HG02884 (cell line): Measurements from ENCODE around the gene DNAI2.

Experiments used
- ATAC-seq: cut with Tn5 transposase; IDR thresholded peaks from one replicate; pipeline ENCODE4 v1.9.1; 2021; ENCODE audit warnings: mild to moderate bottlenecking, moderate library complexity; ENCODE audit not compliant: unreplicated experiment

The DNAI2 gene

DNA sequence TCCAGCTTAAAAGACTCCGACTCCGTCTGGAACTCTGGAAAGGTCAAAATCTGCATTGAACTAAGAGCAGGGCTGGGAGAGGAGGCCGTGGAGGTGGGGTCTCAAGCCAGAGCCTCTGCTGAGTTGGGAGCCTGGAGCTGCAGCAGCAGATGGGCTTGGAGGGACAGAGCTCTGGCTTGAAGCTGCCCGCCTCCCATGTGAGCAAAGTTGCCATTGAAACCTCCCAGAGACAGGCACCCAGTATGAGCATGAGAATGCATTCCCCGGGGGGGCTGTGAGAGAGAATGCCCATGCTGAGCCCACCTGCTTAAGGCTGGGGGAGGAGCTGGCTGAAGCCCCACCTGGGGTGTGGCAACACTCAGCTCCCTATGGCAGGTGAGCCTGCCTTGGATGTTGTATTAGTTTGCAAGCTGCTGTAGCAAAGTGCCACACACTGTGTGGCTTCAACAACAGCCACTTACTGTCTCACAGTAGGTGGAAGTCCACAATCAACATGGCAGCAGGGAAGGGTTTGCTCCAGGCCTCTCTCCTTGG lies 61.6 kb downstream of the DNAI2 start:
- ATAC-seq, result no peak

DNA sequence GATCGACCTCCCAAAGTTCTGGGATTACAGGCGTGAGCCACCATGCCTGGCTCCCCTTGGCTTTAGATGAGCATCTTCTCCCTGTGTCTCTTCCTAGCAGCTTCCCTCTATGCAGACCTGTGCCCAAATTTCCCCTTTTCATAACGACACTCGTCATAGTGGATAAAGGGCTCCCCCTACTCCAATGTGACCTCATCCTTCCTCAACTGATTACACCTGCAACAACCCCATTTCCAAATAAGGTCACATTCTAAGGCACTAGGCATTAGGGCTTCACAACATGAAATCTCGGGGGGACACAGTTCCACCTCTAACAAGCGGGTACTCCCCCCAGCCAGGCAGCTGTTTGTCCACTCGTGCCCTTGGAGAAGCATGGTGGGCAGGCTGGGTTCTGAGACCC lies 62.3 kb downstream of the DNAI2 start:
- no peak for ATAC-seq

DNA sequence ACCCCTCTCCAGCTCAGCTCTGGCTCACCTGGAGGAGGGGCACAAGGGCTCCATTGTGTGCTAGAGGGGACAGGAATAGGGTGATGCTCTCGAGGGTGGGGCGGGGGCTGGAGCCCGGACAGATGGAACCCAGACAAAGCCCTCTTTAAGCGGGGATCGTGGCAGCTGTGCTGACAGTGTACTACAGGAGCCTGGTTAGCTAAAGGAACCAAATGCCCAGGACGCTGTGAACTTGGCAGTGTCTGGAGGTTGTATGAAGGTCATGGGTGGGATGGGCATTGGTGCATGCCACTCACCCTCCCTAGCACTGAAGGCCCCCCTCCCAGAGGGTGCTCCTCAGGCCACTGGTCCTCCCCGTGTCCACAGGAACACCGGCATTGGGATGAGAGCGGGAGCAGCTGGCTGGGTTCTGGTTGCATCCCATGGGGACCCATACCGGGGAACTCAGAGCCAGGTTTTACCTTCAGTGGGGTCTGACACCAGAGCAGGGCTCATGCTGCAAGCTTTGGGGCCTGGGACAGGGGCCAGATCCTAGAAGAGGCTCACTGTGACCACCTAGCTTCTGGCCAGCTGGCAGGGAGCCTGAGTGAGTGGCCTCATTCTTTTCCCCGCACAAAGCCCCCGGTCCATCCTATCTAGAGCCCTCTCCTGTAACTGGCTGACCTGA lies 63.9 kb downstream of the DNAI2 start:
- ATAC-seq, result no peak

DNA sequence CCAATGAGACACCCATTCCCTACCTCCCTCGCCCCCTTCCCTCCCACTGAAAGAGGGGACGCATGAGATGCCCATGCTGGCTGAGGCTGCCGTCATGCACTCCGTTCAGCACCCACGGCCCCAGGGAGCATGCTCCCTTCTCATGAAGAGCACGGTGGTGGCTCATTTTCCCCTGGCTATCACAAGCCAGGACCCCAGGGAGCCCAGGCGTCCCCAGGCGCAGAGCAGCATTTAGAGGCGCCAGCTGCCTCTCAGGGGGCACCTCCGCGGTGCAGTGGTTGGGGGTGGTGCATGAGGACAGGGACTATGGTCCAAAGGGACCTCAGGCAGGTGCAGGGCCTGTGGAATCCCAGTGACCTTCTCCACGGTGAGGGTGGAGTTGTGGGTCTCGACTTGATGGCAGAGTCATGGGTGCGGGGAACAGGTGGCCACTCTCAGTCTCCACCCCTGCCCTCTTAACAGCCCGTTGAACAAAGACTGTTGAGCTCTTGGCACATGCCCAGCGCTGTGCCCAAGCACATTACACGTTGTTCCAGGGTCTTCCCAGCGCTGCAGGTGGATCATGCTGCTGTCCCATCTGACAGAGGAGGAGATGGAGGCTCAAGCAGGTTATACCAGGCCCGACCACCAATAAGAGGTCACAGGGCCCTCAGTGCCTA lies 65.6 kb downstream of the DNAI2 start:
- no peak for ATAC-seq

DNA sequence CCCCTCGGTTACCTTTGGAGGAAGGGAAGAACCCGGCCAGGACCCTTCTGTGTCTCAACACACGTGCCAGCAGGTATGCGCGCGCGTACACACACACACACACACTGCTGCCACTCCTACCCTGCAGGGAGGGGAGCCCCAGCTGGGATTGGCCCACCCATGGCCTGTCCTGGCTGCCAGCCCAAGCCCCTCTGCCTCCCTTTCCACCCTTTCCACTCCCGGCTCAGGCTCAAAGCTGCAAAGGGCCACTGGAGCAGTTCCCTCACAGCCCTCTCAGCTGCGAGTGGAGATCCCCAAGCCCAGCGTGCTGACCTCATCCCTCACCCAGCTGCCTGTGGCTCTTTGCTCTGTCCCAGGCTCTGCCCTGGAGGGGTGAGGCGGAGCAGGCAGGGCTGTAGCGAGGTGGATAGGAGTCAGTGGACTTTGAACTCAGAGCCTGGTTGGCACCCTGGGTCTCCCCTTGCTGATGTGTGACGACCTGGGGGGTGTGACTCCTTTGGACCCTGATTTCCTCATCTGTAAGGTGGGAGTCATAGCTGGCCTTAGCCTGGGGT lies 66.5 kb downstream of the DNAI2 start:
- no peak for ATAC-seq

DNA sequence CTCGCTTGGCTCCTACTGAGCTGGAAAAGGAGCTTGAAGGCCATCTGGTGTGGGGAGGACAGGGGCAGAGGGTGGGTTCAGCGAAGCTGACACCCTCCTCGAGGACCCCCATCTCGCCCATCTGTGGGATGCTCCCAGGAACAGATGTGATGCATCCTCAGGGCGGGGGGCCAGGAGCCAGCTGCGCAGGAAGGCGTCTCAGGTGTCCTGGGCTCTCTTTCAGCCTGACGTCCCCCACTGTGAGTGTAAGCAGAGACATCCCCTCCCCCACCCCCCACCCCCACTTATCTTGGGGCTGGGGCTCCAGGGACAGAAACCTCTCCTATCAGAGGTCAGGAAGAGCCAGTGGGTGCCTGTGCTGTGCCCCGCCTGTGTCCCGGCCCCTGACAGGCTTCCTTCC lies 68.2 kb downstream of the DNAI2 start:
- ATAC-seq, result no peak

DNA sequence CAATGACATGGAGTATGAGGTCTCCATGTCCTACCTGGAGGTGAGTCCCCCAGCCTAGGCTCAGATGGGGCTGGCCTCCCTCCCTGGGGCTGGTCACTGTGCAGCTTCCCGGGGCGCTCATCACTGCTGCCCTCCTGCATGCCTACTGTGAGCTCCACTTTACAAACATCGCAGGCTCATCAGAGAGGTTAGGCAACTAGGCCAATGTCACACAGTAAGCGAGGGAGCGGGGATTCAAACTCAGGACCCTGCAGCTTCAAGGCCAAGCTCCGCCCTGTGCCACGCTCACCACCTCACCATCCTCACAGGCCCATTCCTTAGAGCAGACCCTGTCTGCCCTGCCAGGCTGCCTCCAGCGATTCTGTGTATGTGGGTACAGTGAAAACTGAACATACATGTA lies 69.1 kb downstream of the DNAI2 start:
- ATAC-seq, result no peak

DNA sequence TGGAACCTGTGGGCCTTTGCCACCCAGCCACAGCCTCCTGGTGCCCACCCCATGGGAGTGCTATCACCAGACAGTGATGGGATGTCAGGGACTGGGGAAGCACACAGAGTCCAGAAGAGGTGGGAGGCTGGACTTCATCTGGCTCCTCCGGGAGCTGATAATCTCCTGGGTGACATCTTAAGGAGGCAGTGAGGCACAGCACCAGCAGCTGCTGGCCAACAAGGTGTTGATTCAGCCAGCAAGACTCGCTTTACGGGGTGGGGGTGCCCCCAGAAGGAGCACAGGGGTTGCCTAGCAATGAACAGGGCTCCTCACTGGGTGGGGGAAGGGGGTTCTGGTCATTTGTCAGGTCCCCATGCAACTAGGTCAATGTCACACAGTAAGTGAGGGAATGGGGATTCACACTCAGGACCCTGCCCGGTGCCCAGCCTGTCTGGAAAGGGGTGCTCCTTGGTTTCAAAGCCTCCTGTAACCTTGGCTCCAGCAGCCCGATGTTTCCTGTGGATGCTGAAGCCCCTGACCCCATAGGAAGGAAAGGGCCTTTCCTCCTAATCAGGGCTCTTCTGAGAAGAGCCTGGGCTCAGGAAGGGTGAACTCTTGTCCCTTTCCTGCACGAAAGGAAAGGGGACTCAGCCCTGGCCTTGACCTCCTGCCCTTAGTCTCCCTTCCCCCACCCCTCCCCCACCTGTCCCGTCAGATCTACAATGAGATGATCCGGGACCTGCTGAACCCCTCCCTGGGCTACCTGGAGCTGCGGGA lies 69.7 kb downstream of the DNAI2 start:
- no peak for ATAC-seq

DNA sequence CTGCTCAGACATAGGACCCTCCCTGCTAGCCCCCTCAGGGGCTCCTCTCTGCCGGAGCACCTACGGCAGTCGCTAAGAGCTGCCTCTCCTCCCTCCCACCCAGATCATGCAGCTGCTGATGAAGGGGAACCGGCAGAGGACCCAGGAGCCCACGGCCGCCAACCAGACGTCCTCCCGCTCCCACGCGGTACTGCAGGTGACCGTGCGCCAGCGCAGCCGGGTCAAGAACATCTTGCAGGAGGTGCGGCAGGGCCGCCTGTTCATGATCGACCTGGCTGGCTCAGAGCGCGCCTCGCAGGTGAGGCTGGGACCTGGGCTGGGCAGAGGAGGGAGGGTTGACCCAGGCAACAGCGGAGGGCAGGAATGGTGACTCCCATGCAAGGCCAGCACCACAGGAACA lies 70.6 kb downstream of the DNAI2 start:
- no peak for ATAC-seq

DNA sequence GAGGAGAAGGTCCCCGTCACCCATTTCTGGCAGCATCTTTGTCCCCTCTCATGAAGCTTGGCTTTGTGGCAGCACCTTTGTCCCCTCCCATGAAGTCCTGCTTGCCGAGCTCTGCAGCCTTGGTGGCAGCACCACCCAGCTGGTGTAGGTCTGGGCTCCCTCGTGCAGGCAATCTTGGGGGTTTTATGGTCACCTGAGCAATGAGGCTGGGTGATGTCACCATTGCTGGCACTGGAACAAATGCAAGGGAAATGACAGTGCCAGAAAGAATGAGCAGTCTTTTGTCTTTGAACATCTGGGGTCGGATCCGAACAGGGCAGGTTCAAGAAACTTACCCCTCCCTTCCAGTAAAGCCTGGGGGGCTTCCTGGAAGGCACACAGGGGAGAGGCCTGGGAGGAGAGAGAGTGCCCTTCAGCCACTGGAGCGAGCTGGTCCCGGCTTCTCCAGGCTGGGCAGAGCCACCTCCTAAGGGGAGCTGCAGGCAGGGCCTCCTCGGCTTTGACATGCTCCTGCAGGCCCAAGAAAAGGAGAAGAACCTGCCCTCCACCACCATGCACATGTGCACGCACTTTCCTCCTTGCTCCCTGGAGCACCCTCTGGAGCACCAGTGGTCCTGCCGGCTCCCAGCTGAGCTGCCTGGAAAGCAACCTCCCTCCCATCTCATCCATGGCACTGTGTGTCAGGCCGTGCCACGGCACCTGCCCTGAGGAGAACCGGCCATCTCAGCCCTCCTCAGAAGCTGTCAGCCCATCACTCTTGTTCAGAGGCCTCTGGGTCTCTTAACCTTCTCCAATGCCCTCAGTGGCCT lies 71.6 kb downstream of the DNAI2 start:
- no peak for ATAC-seq

DNA sequence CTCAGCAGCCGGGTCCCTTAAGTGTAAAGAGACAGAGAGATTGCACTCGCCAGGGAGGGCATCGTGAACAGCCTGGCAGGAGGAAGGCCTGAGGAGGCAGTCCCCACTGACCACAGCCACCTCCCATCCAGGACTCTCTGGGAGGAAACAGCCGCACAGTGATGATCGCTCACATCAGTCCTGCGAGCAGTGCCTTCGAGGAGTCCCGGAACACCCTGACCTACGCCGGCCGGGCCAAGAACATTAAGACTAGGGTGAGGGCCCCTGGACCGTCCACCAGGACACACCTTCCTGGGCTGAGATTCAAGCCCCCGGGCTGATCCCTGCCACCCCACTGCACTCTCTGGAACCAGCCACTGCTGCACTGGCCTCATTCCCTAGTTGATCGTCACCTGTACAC lies 73.6 kb downstream of the DNAI2 start:
- no peak for ATAC-seq

DNA sequence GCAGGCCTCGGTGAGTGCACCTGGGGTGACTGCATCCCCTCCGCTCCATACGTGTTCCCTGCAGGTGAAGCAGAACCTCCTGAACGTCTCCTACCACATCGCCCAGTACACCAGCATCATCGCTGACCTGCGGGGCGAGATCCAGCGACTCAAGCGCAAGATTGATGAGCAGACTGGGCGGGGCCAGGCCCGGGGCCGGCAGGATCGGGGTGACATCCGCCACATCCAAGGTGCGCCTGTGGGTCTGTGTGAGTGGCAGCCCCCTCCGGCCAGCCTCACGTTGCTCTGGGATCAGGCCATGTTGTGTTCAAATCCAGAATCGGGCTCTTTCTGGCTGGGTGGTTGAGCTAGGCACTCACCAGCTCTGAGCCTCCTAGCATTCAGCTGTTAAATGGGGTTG lies 75.1 kb downstream of the DNAI2 start:
- ATAC-seq, result no peak

DNA sequence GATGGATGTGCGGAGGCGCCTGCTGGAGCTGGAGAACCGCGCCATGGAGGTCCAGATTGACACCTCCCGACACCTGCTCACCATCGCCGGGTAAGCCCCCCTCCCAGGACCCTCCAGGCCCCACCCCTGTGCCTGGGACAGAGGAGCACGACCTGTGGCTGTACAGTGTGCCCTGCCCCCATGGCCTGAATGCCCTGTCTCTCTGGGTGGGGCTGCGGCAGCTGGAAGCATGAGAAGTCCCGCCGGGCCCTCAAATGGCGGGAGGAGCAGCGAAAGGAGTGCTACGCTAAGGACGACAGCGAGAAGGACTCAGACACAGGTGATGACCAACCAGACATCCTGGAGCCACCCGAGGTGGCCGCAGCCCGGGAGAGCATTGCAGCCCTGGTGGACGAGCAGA lies 76.5 kb downstream of the DNAI2 start:
- ATAC-seq, result no peak

DNA sequence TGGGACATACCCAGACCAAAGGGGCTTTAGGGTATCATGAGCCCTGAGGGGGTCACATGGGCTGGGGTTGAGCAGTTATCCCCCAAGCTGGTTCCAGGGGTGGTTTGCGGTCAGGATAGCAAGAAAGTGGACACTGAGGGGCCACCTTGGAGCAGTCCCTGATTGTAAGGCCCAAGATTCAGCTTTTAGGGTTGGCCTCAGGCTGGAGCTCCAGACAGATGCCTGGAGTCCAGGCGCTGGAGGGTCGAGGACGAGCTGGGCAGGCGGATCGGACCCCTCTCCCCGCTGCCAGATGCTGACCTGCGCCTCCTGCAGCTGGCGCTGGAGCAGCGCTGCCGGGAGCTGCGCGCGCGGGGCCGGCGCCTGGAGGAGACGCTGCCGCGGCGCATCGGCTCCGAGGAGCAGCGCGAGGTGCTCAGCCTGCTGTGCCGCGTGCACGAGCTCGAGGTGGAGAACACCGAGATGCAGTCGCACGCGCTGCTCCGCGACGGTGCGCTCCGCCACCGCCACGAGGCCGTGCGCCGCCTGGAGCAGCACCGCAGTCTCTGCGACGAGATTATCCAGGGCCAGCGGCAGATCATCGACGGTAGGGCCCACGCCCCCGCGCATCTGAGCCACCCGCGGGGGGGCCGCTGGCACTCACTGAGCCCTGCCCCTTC lies 77.6 kb downstream of the DNAI2 start:
- ATAC-seq, result no peak

DNA sequence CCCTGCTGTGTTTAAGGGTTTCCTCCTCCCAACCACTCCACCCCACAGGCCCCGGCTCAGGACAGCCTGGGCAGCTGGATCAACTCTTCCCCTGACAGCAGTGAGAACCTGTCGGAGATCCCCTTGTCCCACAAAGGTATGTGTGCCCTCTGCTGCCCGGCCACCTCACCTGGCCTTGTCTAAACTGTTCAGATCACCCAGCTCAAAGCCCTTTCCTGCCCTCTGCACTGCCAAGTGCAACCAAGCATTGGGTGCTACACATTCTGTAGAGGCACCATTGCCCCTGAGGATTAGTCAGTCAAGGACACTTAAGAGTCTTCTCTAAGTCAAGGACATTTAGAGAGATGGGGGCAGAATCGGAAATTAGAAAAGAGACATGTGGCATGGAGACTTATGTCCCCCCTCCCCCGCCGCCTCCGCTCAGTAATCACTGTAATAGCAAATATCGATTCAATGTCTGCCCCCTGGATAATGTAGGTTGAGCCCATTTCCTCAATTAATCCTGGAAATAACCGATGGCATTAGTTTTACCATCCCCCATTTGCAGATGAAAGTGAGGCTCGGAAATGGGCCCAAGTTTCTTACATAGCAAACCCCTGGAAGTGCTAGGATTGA lies 79.5 kb downstream of the DNAI2 start:
- no peak for ATAC-seq

DNA sequence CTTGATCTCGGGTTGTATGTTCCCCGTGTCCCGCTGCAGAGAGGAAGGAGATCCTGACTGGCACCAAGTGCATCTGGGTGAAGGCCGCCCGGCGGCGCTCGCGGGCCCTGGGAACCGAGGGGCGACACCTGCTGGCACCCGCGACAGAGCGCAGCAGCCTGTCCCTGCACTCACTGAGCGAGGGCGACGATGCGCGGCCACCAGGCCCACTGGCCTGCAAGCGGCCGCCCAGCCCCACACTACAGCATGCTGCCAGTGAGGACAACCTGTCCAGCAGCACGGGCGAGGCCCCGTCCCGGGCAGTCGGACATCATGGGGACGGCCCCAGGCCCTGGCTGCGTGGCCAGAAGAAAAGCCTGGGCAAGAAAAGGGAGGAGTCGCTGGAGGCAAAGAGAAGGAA lies 80.1 kb downstream of the DNAI2 start:
- no peak for ATAC-seq

DNA sequence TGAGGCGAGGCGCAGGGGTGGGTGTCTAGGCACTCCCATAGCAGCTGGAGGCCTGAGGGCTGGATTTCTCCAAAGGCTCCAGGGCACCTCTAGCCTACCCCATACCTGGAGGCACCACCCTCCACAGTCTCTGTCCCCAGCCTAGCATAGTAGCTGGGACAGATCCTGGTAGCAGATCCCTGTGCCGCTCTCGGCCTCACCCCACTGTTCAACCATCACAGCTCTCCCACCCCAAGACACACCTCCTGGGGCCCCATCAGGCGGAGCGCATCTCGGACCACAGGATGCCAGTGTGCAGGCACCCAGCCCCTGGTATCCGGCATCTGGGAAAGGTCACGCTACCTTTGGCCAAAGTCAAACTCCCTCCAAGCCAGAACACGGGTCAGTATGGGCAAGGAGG lies 80.5 kb downstream of the DNAI2 start:
- no peak for ATAC-seq

DNA sequence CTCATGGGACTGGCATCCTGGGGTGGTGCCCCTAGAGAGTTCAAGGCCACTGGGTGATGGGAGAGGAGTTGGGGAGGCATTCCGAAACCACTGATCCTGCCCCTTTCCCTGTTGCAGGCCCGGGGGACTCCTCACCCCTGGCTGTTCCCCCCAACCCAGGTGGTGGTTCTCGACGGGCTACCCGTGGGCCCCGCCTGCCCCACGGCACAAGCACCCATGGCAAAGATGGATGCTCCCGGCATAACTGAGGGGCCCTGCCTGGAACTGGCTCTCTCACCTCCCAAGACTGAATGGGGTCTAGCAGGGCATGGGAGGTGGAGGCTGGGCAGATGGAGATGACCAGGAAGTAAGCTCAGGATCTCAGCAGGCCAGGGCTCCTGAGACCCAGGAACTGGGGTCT lies 81.0 kb downstream of the DNAI2 start:
- no peak for ATAC-seq

DNA sequence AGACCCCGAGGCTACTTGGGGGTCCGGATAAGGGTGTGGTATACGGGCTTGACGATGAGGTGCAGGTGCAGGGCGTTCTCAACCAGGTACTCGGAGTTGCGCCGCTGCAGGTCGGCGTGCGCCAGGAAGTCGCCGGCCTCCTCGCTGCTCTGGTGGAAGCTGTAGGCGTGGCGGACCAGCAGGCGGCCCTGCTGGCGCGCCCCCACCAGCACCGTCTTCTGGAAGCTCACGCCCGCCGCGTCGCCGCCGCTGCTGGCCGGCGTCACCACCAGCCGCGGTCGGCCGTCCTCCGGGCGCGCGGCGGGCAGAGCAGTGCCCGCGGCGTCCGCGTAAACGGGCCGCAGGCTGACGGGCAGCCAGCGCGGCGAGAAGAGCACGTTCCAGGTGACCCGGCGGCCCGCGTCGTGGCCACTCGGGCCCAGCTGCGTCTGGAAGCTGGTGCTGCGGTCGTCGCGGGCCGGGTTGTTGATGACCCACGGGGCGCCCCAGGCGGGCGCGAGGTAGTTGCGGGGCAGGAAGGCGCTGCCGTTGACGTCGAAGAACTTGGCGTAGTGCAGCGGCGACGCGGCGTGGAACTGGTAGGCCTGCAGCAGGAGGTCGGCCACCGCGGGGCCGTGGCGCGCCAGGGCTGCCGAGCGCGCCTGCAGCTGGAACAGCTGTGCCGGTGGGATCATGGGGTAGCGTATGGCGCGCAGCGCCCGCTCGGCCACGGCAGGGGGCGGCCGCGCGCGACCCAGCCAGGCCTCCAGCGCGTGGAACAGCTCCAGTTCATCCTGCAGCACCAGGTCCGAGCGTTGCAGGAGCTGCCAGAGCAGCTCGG lies 82.8 kb downstream of the DNAI2 start:
- ATAC-seq, result no peak
